Liver (tissue), 9 donors: Measurements from ENCODE around the gene GRAMD4. TPM values are rescaled to one million over a fixed set of nuclear protein-coding genes. Genes with fewer than 3 reads are reported as not detected.

Experiments used
- DNase-seq: peaks from one replicate; pipeline ENCODE4 v3.0.0-alpha.2; 2017; ENCODE audit warnings: low spot score
- H3K27ac ChIP-seq, 2 donors: one replicate each; pipeline ENCODE4 v1.7.0; 2013; ENCODE audit warnings: inconsistent platforms in 2 of 2, low read length in 2 of 2, control low read depth in 1 of 2, low read depth in 1 of 2, mild to moderate bottlenecking in 1 of 2
- H3K27me3 ChIP-seq, 4 donors: one replicate each; pipeline versions ENCODE4 v1.6.1 to v1.7.0; 2013; ENCODE audit warnings: low read length in 3 of 4, inconsistent platforms in 1 of 4, mild to moderate bottlenecking in 1 of 4, moderate library complexity in 1 of 4; ENCODE audit not compliant: control insufficient read depth in 4 of 4, insufficient read depth in 4 of 4
- H3K36me3 ChIP-seq, 4 donors: one replicate each; pipeline versions ENCODE4 v1.6.1 to v1.7.0; 2013; ENCODE audit warnings: low read length in 3 of 4, mild to moderate bottlenecking in 3 of 4, low read depth in 1 of 4, moderate library complexity in 1 of 4; ENCODE audit not compliant: control insufficient read depth in 4 of 4, insufficient read depth in 3 of 4
- H3K4me1 ChIP-seq, 4 donors: one replicate each; pipeline versions ENCODE4 v1.6.1 to v1.7.0; 2013; ENCODE audit warnings: low read length in 3 of 4, mild to moderate bottlenecking in 3 of 4, moderate library complexity in 1 of 4; ENCODE audit not compliant: control insufficient read depth in 4 of 4, insufficient read depth in 4 of 4
- H3K4me3 ChIP-seq, 3 donors: one replicate each; pipeline versions ENCODE4 v1.6.1 to v1.7.0; 2013; ENCODE audit warnings: low read length in 3 of 3, control low read depth in 1 of 3, low read depth in 1 of 3, mild to moderate bottlenecking in 1 of 3
- H3K9ac ChIP-seq, 2 donors: one replicate each; pipeline ENCODE4 v1.7.0; 2013; ENCODE audit warnings: low read length in 2 of 2, mild to moderate bottlenecking in 2 of 2, moderate library complexity in 2 of 2, control low read depth in 1 of 2, low read depth in 1 of 2
- H3K9me3 ChIP-seq, 4 donors: one replicate each; pipeline versions ENCODE4 v1.6.1 to v1.7.0; 2013; ENCODE audit warnings: low read length in 3 of 4; ENCODE audit not compliant: control insufficient read depth in 4 of 4
- CTCF ChIP-seq: fragments of 150-350 bp; IDR thresholded peaks from 2 replicates; pipeline ENCODE4 v1.5.1; 2017; ENCODE audit warnings: improper control_type of control experiment, low read depth, low read length; ENCODE audit not compliant: missing input control
- EGR1 ChIP-seq, 2 donors: IDR thresholded peaks; 2 replicates each; pipeline ENCODE4 v1.6.1; 2016 to 2018; ENCODE audit warnings: antibody characterized with exemption in 2 of 2, low read depth in 2 of 2
- FOXA1 ChIP-seq: IDR thresholded peaks from 2 replicates; pipeline ENCODE4 v1.6.1; 2016; ENCODE audit warnings: antibody characterized with exemption
- FOXA2 ChIP-seq: IDR thresholded peaks from 2 replicates; pipeline ENCODE4 v1.6.1; 2016; ENCODE audit warnings: antibody characterized with exemption
- GABPA ChIP-seq, 2 donors: IDR thresholded peaks in 1 of 2; conservative IDR thresholded peaks in 1 of 2; 2 replicates each; pipeline ENCODE4 v1.6.1; 2016; ENCODE audit warnings: antibody characterized with exemption in 2 of 2, mild to moderate bottlenecking in 1 of 2, moderate library complexity in 1 of 2
- HNF4A ChIP-seq, 2 donors: conservative IDR thresholded peaks; 2 replicates each; pipeline ENCODE4 v1.6.1; 2016; ENCODE audit warnings: antibody characterized with exemption in 2 of 2, mild to moderate bottlenecking in 2 of 2
- HNF4G ChIP-seq: IDR thresholded peaks from 2 replicates; pipeline ENCODE4 v1.6.1; 2016; ENCODE audit warnings: antibody characterized with exemption
- JUND ChIP-seq, 2 donors: IDR thresholded peaks; 2 replicates each; pipeline ENCODE4 v1.6.1; 2016; ENCODE audit warnings: antibody characterized with exemption in 2 of 2
- NR2F2 ChIP-seq: IDR thresholded peaks from 2 replicates; pipeline ENCODE4 v1.6.1; 2016; ENCODE audit warnings: antibody characterized with exemption
- RAD21 ChIP-seq, 2 donors: IDR thresholded peaks; 2 replicates each; pipeline ENCODE4 v1.6.1; 2016; ENCODE audit warnings: antibody characterized with exemption in 2 of 2, mild to moderate bottlenecking in 2 of 2
- REST ChIP-seq: IDR thresholded peaks from 2 replicates; pipeline ENCODE4 v1.6.1; 2016; ENCODE audit warnings: antibody characterized with exemption, mild to moderate bottlenecking
- RXRA ChIP-seq, 2 donors: IDR thresholded peaks; 2 replicates each; pipeline ENCODE4 v1.6.1; 2017 to 2018; ENCODE audit warnings: antibody characterized with exemption in 2 of 2, mild to moderate bottlenecking in 1 of 2
- SP1 ChIP-seq: IDR thresholded peaks from 2 replicates; pipeline ENCODE4 v1.6.1; 2018; ENCODE audit warnings: antibody characterized with exemption, mild to moderate bottlenecking
- TAF1 ChIP-seq: conservative IDR thresholded peaks from 2 replicates; pipeline ENCODE4 v1.6.1; 2016; ENCODE audit warnings: antibody characterized with exemption, mild to moderate bottlenecking
- YY1 ChIP-seq: IDR thresholded peaks from 2 replicates; pipeline ENCODE4 v1.6.1; 2016; ENCODE audit warnings: antibody characterized with exemption, mild to moderate bottlenecking
- ZBTB33 ChIP-seq: IDR thresholded peaks from 2 replicates; pipeline ENCODE4 v1.6.1; 2016; ENCODE audit warnings: antibody characterized with exemption
- WGBS: extraction: QIAGEN DNeasy Blood & Tissue Kit; methylation state at CpG from one replicate; pipeline ENCODE4 v1.1.7; 2013; 5-methylcytosine and 5-hydroxymethylcytosine counted together
- polyA plus RNA-seq, 2 donors: library from polyadenylated mRNA; stranded (reverse) in 1 of 2; unstranded in 1 of 2; fragments of 200-250 nt in 1 of 2; fragments of >200 nt in 1 of 2; fragmentation: Nextera tagmentation in 1 of 2; extraction: Ambion mirVana in 1 of 2; gene quantifications; one replicate each; pipeline versions ENCODE4 v1.2.1 to v1.2.3, GENCODE V29; 2013 to 2015
- total RNA-seq, 2 donors: library from RNA; depleted of rRNA; stranded (reverse); fragments of >200 nt; gene quantifications; one replicate each; pipeline ENCODE4 v1.2.3, GENCODE V29; 2014
- TF ChIP-seq, protein P1 (sequence below): IDR thresholded peaks from 2 replicates; pipeline ENCODE4 v1.6.1; 2016; ENCODE audit warnings: antibody characterized with exemption
- TF ChIP-seq, protein P2 (sequence below): IDR thresholded peaks from 2 replicates; pipeline ENCODE4 v1.6.1; 2016; ENCODE audit warnings: antibody characterized with exemption
- donor health status: healthy.
- donor health status: healthy.
- donor health status: healthy.
- donor health status: healthy.
- donor health status: healthy.

The GRAMD4 gene
- total and polyA plus RNA-seq, 4 donors, result 2.7 to 53.5 (median 21.6) TPM

GRCh38 chr22:46627806-46628482 is 7.8 kb downstream of the GRAMD4 start:
- WGBS, result 94% methylated on average over 31 of the region's 31 CpGs
- H3K4me3 ChIP-seq, result no peak overlapping the region
- TF ChIP-seq ZBTB33 (no peak), CTCF (no peak), EGR1 (IDR thresholded peaks at IDR 0.05; ENCODE audit: low read depth in 2 of 2) (no peak), REST (no peak), JUND (IDR thresholded peaks at IDR 0.05) (no peak), HNF4G (no peak), FOXA2 (no peak), SP1 (no peak), YY1 (no peak), NR2F2 (no peak), HNF4A (conservative IDR thresholded peaks at IDR 0.05) (no peak), RAD21 (IDR thresholded peaks at IDR 0.05) (no peak), RXRA (IDR thresholded peaks at IDR 0.05) (no peak), FOXA1 (no peak), TAF1 (no peak), GABPA (IDR thresholded peaks at IDR 0.05 in 1 of 2, conservative IDR thresholded peaks at IDR 0.05 in 1 of 2) (no peak)
- TF ChIP-seq, protein P1, sequence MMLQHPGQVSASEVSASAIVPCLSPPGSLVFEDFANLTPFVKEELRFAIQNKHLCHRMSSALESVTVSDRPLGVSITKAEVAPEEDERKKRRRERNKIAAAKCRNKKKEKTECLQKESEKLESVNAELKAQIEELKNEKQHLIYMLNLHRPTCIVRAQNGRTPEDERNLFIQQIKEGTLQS, result no peak
- TF ChIP-seq, protein P2, sequence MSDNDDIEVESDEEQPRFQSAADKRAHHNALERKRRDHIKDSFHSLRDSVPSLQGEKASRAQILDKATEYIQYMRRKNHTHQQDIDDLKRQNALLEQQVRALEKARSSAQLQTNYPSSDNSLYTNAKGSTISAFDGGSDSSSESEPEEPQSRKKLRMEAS, result no peak

More at GRCh38 chr22:46627806-46628482, 7.8 kb downstream of the GRAMD4 start:
- H3K27me3 ChIP-seq, result no peaks in the 10 kb centered on the region
- H3K9ac ChIP-seq, result no peak overlapping the region
- H3K27ac ChIP-seq, result no peak overlapping the region
- no peaks in the 10 kb centered on the region for H3K36me3 ChIP-seq
- DNase-seq, result no peak
- H3K9me3 ChIP-seq, result no peaks in the 10 kb centered on the region
- no peaks in the 10 kb centered on the region for H3K4me1 ChIP-seq
